Brain microvascular endothelial cell (primary cell): ENCODE data around the gene PJVK.

ENCODE experiments used
- DNase-seq: peaks from one replicate; pipeline ENCODE4 v3.0.0-alpha.2; 2020
- H3K27ac ChIP-seq: fragments of 250-450 bp; sonication (Bioruptor Pico); 2 replicates; pipeline ENCODE4 v1.5.1; 2020; ENCODE audit warnings: mild to moderate bottlenecking, moderate library complexity
- H3K27me3 ChIP-seq: fragments of 250-450 bp; sonication (Bioruptor Pico); replicated peaks from 2 replicates; pipeline ENCODE4 v1.5.1; 2020; ENCODE audit warnings: mild to moderate bottlenecking
- H3K36me3 ChIP-seq: fragments of 250-450 bp; sonication (Bioruptor Pico); replicated peaks from 2 replicates; pipeline ENCODE4 v1.5.1; 2020; ENCODE audit warnings: mild to moderate bottlenecking
- H3K4me3 ChIP-seq: 2 replicates; pipeline ENCODE4 v1.5.1; 2011; ENCODE audit warnings: low read depth, mild to moderate bottlenecking, control low read depth, low read length, moderate library complexity
- in situ Hi-C: cut with HindIII; loops from 2 replicates; pipeline ENCODE4 v1.10.0; 2017; ENCODE audit warnings: low sequenced_read_pairs, low pct_ligation_motif_present
- TF ChIP-seq, protein P1 (sequence below): IDR thresholded peaks from 2 replicates; pipeline ENCODE4 v1.5.1; 2011; ENCODE audit warnings: low read depth, mild to moderate bottlenecking, moderate library complexity, low read length, control low read depth, inconsistent platforms; ENCODE audit errors: missing control alignments

The PJVK gene

DNA sequence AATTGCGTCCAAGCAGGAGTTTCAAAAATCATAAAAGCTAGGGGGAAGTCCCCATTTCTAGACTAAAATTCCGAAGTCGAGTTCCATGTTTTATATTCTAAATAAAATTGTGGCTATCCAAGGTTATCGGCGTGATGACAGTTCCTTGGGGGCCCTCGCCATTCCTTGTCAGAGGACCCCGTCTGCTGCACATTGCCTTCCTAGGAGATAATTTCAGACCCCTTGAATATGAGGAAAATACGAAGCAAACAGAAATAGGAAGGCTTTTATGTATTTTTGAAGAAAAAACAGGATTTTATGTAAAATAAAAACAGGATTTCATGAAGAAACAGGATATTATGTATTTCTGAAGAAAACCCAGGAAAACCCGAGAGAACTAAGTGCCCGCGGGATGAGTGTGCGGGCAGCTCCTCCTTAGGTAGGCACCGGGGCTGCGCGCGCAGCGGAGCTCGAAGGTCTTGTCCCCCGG is 28.6 kb downstream of the PJVK start:
- TF ChIP-seq, protein P1, sequence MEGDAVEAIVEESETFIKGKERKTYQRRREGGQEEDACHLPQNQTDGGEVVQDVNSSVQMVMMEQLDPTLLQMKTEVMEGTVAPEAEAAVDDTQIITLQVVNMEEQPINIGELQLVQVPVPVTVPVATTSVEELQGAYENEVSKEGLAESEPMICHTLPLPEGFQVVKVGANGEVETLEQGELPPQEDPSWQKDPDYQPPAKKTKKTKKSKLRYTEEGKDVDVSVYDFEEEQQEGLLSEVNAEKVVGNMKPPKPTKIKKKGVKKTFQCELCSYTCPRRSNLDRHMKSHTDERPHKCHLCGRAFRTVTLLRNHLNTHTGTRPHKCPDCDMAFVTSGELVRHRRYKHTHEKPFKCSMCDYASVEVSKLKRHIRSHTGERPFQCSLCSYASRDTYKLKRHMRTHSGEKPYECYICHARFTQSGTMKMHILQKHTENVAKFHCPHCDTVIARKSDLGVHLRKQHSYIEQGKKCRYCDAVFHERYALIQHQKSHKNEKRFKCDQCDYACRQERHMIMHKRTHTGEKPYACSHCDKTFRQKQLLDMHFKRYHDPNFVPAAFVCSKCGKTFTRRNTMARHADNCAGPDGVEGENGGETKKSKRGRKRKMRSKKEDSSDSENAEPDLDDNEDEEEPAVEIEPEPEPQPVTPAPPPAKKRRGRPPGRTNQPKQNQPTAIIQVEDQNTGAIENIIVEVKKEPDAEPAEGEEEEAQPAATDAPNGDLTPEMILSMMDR: no peak
- DNase-seq: no peak
- no peaks in the 10 kb centered on the region for H3K36me3 ChIP-seq
- H3K4me3 ChIP-seq: peak overlapping the region; percentile 81
- H3K27ac ChIP-seq: peak overlapping the region; percentile 79
- in situ Hi-C loops: no loop called here
- no peaks in the 10 kb centered on the region for H3K27me3 ChIP-seq

GRCh38 chr2:178480227-178481181 is 29.3 kb downstream of the PJVK start, which contains the start of gene PLEKHA3:
Gene PLEKHA3, plus strand, starts transcription at chr2:178480457. Its CDS starts 413 bp downstream, at chr2:178480870.
- in situ Hi-C loops: no loop called here
- DNase-seq: peak; percentile 87
- TF ChIP-seq, protein P1: no peak
- Histone ChIP-seq H3K4me3 (peak within 1 kb of the TSS; percentile 81), H3K27ac (peak within 1 kb of the TSS; percentile 88), H3K36me3 (no peaks in the 10 kb centered on the region), H3K27me3 (no peaks in the 10 kb centered on the region)

- no peak for DNase-seq
- in situ Hi-C loops: no loop called here
- no peak overlapping the region for H3K4me3 ChIP-seq
Observed at GRCh38 chr2:178482437-178482836, 31.3 kb downstream of the PJVK start.

GRCh38 chr2:178484245-178485041 is 33.3 kb downstream of the PJVK start:
- peak; percentile 60 for DNase-seq
- TF ChIP-seq, protein P1: no peak
- H3K36me3 ChIP-seq: no peaks in the 10 kb centered on the region
- in situ Hi-C loops: no loop called here
- no peak overlapping the region for H3K4me3 ChIP-seq
- peak overlapping the region; percentile 32 for H3K27ac ChIP-seq
- no peaks in the 10 kb centered on the region for H3K27me3 ChIP-seq

More at GRCh38 chr2:178482437-178482836, 31.3 kb downstream of the PJVK start:
- Histone ChIP-seq H3K27me3 (no peaks in the 10 kb centered on the region), H3K27ac (no peak overlapping the region), H3K36me3 (no peaks in the 10 kb centered on the region)
- TF ChIP-seq, protein P1: no peak

- no peak overlapping the region for H3K4me3 ChIP-seq
- TF ChIP-seq, protein P1: no peak
- H3K27ac ChIP-seq: no peak overlapping the region
- in situ Hi-C loops: no loop called here
- no peaks in the 10 kb centered on the region for H3K36me3 ChIP-seq
- no peaks in the 10 kb centered on the region for H3K27me3 ChIP-seq
- no peak for DNase-seq
Observed at GRCh38 chr2:178485356-178485755, 34.2 kb downstream of the PJVK start.
